ENCODE data around the gene PLAAT4.
A peak's percentile ranks its signal among the peaks of the same experiment; 100 is the strongest.

Gene PLAAT4

DNA sequence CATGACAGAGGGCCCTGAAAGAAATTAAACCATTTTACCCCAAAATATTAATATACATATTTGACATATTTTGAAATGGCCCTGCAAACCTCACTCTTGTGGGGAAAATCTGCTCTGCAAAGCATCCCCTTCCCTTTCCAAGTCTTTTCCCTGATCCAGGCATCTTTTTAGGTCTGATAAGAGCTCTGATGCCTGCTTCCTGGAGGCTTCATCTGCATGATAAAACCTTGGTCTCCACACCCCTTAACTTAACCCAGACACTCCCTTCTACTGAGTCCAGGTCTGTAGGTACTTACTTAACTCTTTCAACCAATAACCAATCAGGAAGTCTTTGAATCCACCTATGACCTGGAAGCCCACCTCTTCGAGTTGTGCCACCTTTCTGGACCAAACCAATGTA lies 32.6 kb upstream of the PLAAT4 start:
- DNase-seq (ENCODE audit: low read depth), result no peak
- no peak for TF ChIP-seq CTCF (IDR thresholded peaks at IDR 0.05; ENCODE audit: insufficient read depth, low read depth, low read length, missing control alignments)
- H3K4me3 ChIP-seq (ENCODE audit: low read length), result no peak overlapping the region

GRCh38 chr11:63504933-63505586 lies 31.5 kb upstream of the PLAAT4 start:
- no peak for DNase-seq (ENCODE audit: low read depth)
- no peak for TF ChIP-seq CTCF (IDR thresholded peaks at IDR 0.05; ENCODE audit: insufficient read depth, low read depth, low read length, missing control alignments)
- no peak overlapping the region for H3K4me3 ChIP-seq (ENCODE audit: low read length)

- no peak for TF ChIP-seq CTCF (IDR thresholded peaks at IDR 0.05; ENCODE audit: insufficient read depth, low read depth, low read length, missing control alignments)
- H3K4me3 ChIP-seq (ENCODE audit: low read length), result no peak within 1 kb of the TSS
- no peak for DNase-seq (ENCODE audit: low read depth)
Observed at GRCh38 chr11:63505857-63506528, 30.6 kb upstream of the PLAAT4 start, which contains the start of gene LGALS12. Gene LGALS12, plus strand, starts transcription at chr11:63506084. Its CDS starts 375 bp downstream, at chr11:63506459.

DNA sequence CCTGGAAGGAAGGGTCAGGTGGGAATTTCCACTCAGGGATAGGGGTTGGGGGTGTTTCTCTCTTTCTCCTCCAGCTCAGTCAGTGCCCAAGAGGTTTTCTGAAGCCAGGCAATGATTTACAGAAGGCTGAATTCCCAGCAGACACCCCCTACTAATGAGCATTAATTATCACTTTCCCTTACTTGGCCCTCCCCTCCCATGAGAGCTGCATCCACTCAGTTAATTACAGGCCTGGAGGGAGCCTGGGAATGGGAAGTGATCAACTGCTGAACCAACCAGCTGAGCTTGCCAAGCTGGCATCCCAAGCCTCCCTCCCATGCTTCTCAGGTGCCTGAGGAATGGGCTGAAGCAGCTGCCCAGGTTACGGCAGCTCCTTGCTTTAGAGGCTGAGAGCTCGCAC lies 29.7 kb upstream of the PLAAT4 start:
- TF ChIP-seq CTCF (IDR thresholded peaks at IDR 0.05; ENCODE audit: insufficient read depth, low read depth, low read length, missing control alignments), result no peak
- no peak overlapping the region for H3K4me3 ChIP-seq (ENCODE audit: low read length)

DNA sequence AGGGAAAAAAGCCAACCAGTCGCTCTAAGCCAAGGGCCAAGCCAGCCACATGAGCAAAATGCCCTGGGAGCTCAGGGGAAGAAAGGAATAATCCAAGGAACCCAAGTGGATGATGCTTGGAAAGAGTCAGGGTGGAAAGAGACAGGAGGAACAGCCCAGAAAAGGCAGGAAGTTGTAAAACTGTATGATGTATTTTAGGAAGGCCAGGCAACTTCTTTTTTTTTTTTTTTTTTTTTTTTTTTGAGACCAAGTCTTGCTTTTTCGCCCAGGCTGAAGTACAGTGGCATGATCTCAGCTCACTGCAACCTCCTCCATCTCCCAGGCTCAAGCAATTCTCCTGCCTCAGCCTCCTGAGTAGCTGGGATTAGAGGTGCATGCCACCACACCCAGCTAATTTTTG lies 29.1 kb upstream of the PLAAT4 start:
- DNase-seq (ENCODE audit: low read depth), result no peak
- TF ChIP-seq CTCF (IDR thresholded peaks at IDR 0.05; ENCODE audit: insufficient read depth, low read depth, low read length, missing control alignments), result no peak
- H3K4me3 ChIP-seq (ENCODE audit: low read length), result no peak overlapping the region

More for the DNA sequence above, 29.7 kb upstream of the PLAAT4 start:
- no peak for DNase-seq (ENCODE audit: low read depth)

DNA sequence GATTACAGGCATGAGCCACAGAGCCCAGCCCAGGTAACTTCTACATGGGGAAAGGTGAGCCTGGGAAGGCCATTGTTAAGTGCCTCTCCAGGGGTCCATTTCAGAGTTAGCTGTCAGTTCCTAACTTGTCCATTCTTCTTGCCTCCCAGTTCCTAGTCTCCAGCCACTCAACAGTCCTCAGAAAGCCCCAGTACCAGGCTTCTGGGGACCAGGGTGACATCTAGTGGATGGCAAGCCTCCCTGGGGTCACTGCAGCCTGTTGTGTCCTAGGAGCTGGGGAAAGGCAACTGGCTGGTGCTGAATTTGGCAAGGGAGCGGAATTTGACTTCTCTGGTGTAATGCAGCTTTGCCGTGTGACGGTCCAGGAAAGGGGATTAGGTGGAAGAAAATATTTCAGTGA lies 28.6 kb upstream of the PLAAT4 start:
- DNase-seq (ENCODE audit: low read depth), result no peak
- TF ChIP-seq CTCF (IDR thresholded peaks at IDR 0.05; ENCODE audit: insufficient read depth, low read depth, low read length, missing control alignments), result peak; percentile 23
- no peak overlapping the region for H3K4me3 ChIP-seq (ENCODE audit: low read length)

All from epithelial cell of esophagus (primary cell).